Measurements from ENCODE around the gene EPS8.

DNA sequence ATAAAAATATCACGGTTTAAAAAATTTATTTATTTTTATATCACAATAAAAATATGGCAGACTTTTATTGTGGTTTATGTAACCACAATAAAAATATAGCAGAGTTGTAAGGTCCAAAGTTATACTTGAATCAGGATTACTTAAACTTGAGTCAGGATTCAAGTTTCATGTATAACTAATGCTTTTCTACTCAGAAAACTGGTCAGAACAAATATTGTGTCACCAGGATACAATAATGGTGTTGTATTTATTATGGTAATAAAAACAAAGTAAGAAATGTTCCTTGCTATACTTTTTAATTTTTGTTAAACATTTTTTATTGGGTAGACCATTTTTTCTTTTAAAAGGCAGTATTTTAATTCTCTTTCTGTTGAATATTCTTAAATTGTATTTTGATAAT lies 29.2 kb upstream of the EPS8 start:
- no peak for TF ChIP-seq POLR2A (IDR thresholded peaks at IDR 0.05)
- TF ChIP-seq, protein P1, sequence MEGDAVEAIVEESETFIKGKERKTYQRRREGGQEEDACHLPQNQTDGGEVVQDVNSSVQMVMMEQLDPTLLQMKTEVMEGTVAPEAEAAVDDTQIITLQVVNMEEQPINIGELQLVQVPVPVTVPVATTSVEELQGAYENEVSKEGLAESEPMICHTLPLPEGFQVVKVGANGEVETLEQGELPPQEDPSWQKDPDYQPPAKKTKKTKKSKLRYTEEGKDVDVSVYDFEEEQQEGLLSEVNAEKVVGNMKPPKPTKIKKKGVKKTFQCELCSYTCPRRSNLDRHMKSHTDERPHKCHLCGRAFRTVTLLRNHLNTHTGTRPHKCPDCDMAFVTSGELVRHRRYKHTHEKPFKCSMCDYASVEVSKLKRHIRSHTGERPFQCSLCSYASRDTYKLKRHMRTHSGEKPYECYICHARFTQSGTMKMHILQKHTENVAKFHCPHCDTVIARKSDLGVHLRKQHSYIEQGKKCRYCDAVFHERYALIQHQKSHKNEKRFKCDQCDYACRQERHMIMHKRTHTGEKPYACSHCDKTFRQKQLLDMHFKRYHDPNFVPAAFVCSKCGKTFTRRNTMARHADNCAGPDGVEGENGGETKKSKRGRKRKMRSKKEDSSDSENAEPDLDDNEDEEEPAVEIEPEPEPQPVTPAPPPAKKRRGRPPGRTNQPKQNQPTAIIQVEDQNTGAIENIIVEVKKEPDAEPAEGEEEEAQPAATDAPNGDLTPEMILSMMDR (IDR thresholded peaks at IDR 0.05), result no peak
